ENCODE results near the gene PGP.

The PGP gene

GRCh38 chr16:2250652-2251295 is 36.1 kb upstream of the PGP start:
- no peaks in the 10 kb centered on the region for H4K20me1 ChIP-seq (ENCODE audit: insufficient read depth)
- peaks cover 15% of the 10 kb centered on the region; the same call in 1 of the 2 replicates for H3K36me3 ChIP-seq (ENCODE audit: insufficient read depth)
- no peak overlapping the region for H3K4me3 ChIP-seq (IDR thresholded peaks at IDR 0.05; ENCODE audit: insufficient read depth, low read depth, low read length)
- no peaks in the 10 kb centered on the region for H3K27me3 ChIP-seq (ENCODE audit: insufficient read depth, low read depth)
- peak overlapping the region; percentile 62 for H2AFZ ChIP-seq (ENCODE audit: low read depth)
- H3K79me2 ChIP-seq (ENCODE audit: insufficient read depth, low read depth) = peaks cover 33% of the 10 kb centered on the region
- no peak for TF ChIP-seq CTCF (conservative IDR thresholded peaks at IDR 0.05; ENCODE audit: low read depth, low read length)
- peak overlapping the region; percentile 88 for H3K27ac ChIP-seq
- H3K4me1 ChIP-seq (ENCODE audit: low read depth, poor library complexity, severe bottlenecking) = peaks cover 29% of the 10 kb centered on the region
- H3K4me2 ChIP-seq = peak overlapping the region; percentile 55
- H3K9ac ChIP-seq = peak overlapping the region; percentile 74

GRCh38 chr16:2246301-2246885 is 31.8 kb upstream of the PGP start:
- Histone ChIP-seq H3K27me3 (ENCODE audit: insufficient read depth, low read depth) (no peaks in the 10 kb centered on the region), H2AFZ (ENCODE audit: low read depth) (no peak overlapping the region), H3K36me3 (ENCODE audit: insufficient read depth) (peaks cover 7% of the 10 kb centered on the region; the same call in 1 of the 2 replicates), H3K4me2 (no peak overlapping the region), H3K79me2 (ENCODE audit: insufficient read depth, low read depth) (peaks cover 33% of the 10 kb centered on the region), H3K4me1 (ENCODE audit: low read depth, poor library complexity, severe bottlenecking) (peaks cover 13% of the 10 kb centered on the region), H3K4me3 (IDR thresholded peaks at IDR 0.05; ENCODE audit: insufficient read depth, low read depth, low read length) (no peak overlapping the region), H3K9ac (no peak overlapping the region), H3K27ac (no peak overlapping the region), H4K20me1 (ENCODE audit: insufficient read depth) (no peaks in the 10 kb centered on the region)
- no peak for TF ChIP-seq CTCF (conservative IDR thresholded peaks at IDR 0.05; ENCODE audit: low read depth, low read length)

- Histone ChIP-seq H3K4me1 (ENCODE audit: low read depth, poor library complexity, severe bottlenecking) (peaks cover 12% of the 10 kb centered on the region), H2AFZ (ENCODE audit: low read depth) (no peak overlapping the region), H3K4me2 (no peak overlapping the region), H3K27ac (no peak overlapping the region), H3K4me3 (IDR thresholded peaks at IDR 0.05; ENCODE audit: insufficient read depth, low read depth, low read length) (no peak overlapping the region), H3K9ac (no peak overlapping the region), H3K27me3 (ENCODE audit: insufficient read depth, low read depth) (no peaks in the 10 kb centered on the region), H3K36me3 (ENCODE audit: insufficient read depth) (peaks cover 7% of the 10 kb centered on the region; the same call in 1 of the 2 replicates), H4K20me1 (ENCODE audit: insufficient read depth) (no peaks in the 10 kb centered on the region), H3K79me2 (ENCODE audit: insufficient read depth, low read depth) (peaks cover 26% of the 10 kb centered on the region)
- no peak for TF ChIP-seq CTCF (conservative IDR thresholded peaks at IDR 0.05; ENCODE audit: low read depth, low read length)
These were observed 30.5 kb upstream of the PGP start for GRCh38 chr16:2244926-2245795.

GRCh38 chr16:2244301-2244700 is 29.7 kb upstream of the PGP start:
- Histone ChIP-seq H4K20me1 (ENCODE audit: insufficient read depth) (no peaks in the 10 kb centered on the region), H3K27ac (no peak overlapping the region), H3K4me1 (ENCODE audit: low read depth, poor library complexity, severe bottlenecking) (peaks cover 3% of the 10 kb centered on the region), H3K79me2 (ENCODE audit: insufficient read depth, low read depth) (peaks cover 17% of the 10 kb centered on the region; the same call in 1 of the 2 replicates), H3K27me3 (ENCODE audit: insufficient read depth, low read depth) (no peaks in the 10 kb centered on the region), H3K9ac (no peak overlapping the region), H3K4me2 (no peak overlapping the region), H3K4me3 (IDR thresholded peaks at IDR 0.05; ENCODE audit: insufficient read depth, low read depth, low read length) (no peak overlapping the region), H2AFZ (ENCODE audit: low read depth) (no peak overlapping the region), H3K36me3 (ENCODE audit: insufficient read depth) (peaks cover 7% of the 10 kb centered on the region; the same call in 1 of the 2 replicates)
- TF ChIP-seq CTCF (conservative IDR thresholded peaks at IDR 0.05; ENCODE audit: low read depth, low read length) = no peak
